ENCODE results near the gene ACVR1B.

Gene ACVR1B

GRCh38 chr12:52006726-52007157, 55.2 kb downstream of the ACVR1B start, which contains the start of gene TAMALIN:
TAMALIN (plus strand) TSS chr12:52006946; CDS start chr12:52007020, 74 bp downstream.
- DNase-seq = peak; percentile 83

GRCh38 chr12:52007158-52007921, 55.8 kb downstream of the ACVR1B start:
- DNase-seq = peak; percentile 67

- DNase-seq = peak; percentile 20
Observed at GRCh38 chr12:52007982-52008510, 56.5 kb downstream of the ACVR1B start.

- DNase-seq = peak; percentile 25
Observed at GRCh38 chr12:52009081-52009751, 57.7 kb downstream of the ACVR1B start.

DNA sequence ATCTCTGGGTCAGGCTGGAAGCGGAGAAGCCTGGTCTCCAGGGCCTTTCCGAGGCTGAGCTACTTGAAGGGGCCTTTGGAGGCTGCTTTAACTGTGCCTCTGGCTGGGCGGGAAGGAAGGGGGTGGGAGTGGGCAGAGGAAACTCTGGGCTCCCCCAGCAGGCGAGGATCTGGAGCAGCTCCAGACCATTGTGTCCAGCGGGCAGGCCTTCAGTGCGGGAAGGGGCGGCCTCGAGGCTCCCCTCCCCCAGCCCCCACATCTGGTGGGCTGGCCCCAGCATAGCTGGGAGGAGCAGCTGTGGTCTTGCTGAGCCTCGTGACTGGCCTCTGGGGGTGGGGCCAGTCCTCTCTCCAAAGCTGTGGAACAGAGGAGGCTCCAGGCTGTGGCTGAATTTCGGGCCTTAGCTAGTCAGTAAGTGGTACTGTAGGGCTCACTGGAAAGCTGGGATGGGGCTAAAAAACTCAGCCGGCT, 58.7 kb downstream of the ACVR1B start:
- DNase-seq = peak; percentile 94

DNA sequence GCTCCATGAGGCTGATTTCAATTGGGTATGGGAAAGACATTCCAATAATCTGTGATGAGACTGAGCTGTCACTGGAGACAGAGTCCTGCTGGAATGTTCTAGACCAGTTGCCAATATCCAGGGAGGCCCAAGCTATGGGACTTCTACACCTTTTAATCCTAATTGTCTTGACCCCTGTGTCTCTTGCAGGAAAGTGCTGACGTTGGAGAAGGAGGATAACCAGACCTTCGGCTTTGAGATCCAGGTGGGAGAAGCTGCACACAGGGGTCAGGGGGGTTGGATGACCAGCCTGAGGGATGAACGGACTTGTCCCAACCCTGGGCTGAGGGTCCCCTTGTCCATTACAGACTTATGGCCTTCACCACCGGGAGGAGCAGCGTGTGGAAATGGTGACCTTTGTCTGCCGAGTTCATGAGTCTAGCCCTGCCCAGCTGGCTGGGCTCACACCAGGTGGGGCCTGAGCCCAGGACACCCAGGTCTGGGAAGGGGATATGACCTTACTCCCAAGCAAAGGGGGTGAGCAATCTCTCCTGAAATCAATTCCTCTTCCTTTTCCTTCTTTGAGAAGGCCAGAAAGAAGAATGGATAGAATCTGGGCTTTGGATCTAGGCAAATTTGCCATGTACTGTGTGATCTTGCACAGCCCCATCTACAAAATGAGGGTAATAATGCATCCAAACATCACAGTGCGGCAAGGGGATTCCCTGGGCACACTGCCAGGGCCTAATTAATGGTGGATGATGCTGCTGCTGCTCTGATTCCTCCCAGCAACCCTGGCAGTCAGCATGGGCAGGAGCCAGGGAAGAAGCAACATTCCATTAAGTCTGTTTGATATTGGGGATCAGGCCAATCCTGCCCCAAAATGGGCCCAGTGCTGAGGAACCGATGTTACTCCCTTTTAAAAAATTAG, 59.4 kb downstream of the ACVR1B start:
- peak; percentile 63 for DNase-seq

DNA sequence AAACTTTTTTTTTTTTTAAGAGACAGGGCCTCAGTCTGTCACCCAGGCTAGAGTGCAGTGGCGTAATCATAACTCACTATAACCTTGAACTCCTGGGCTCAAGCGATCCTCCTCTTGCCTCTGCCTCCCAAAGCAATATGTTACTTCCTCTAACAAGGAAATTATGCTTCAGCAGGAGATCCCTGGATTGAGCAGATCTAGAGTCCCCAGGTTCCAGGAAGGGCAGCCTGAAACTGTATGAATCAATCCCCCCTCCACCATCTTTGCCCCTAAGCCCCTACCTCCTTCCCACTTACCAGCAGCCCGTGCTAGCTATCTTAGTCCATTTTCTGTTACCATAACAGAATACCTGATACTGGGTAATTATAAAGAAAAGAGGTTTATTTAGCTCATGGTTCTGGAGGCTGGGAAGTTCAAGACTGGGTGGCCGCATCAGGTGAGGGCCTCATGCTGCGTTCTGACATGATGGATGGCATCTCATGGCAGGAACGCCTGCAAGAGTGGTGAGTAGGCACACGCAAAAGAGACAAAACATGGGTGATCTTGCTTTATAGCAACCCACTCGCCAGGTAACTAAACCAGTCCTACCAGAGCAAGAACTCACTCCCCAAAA, 60.2 kb downstream of the ACVR1B start:
- DNase-seq = no peak

DNA sequence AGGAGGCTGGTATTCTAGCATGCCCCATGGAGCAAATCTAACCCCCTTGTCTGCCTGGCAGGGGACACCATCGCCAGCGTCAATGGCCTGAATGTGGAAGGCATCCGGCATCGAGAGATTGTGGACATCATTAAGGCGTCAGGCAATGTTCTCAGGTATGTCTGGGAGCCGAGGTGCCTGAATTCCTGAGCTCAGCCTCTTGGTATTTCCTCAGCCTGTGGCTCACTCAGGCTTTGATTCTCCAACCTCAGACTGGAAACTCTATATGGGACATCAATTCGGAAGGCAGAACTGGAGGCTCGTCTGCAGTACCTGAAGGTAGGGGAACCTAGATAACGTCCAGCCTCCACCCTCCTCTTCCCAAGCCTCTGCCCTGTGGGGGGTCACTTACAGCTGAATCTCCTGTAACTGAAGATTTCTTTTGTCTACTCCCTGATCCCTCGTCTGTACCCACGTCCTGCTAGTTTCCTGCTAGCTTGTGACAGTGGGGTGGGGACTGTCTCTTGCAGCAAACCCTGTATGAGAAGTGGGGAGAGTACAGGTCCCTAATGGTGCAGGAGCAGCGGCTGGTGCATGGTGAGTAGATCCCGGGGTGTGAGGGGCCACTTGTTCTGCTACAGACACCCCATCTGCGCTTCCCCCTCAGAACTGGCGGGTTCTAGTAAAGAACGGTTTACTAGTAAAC, 62.3 kb downstream of the ACVR1B start:
- no peak for DNase-seq

GRCh38 chr12:52014567-52015530, 63.4 kb downstream of the ACVR1B start:
- peak; percentile 52 for DNase-seq

- peak; percentile 52 for DNase-seq
Observed at GRCh38 chr12:52015532-52016041, 64.1 kb downstream of the ACVR1B start.

GRCh38 chr12:52018433-52019112, 67.1 kb downstream of the ACVR1B start:
- no peak for DNase-seq

- no peak for DNase-seq
Observed at GRCh38 chr12:52019113-52019770, 67.7 kb downstream of the ACVR1B start.

- peak; percentile 84 for DNase-seq
Observed at GRCh38 chr12:52020539-52021336, 69.2 kb downstream of the ACVR1B start.

GRCh38 chr12:52022841-52023181, 71.3 kb downstream of the ACVR1B start:
- DNase-seq = no peak

DNA sequence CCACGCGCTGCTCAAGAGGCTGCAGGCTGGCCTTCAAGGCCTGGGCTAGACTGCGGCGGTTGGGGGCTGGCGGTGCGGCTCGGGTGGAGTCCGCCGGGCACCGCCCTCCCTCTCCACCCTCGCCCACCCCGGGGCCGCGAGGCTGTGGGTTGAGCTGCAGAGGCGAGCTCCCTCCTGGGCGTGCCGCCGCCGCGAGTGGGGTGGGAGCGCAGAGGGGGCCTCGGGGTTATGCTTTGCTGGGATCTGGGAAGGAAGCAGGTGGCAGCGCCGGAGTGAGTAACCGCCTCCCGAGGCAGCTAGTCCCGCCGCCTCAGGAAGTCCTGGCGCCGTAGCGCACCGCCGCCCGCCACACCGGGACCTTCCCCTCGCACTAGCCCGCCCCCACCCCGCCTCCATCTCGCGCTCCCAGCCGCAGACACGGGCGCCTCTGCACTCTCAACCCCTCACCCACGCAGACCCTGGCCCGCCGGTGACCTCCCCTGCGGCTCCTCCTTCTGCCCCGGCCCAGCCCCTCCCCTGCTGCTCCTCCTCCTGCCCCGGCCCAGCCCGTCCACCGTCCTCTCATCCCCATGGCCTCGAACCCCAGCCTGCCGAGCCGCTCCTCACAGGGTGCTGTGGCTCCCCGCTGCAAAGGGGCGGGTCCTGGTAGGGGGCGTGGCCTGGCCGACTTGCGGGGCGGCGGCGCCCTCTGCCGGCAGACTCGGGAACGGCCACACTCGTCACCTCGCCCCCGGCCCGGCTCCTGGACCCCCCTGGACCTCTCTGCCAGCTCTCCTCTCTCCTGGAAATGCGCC, 71.9 kb downstream of the ACVR1B start:
- peak; percentile 92 for DNase-seq

DNA sequence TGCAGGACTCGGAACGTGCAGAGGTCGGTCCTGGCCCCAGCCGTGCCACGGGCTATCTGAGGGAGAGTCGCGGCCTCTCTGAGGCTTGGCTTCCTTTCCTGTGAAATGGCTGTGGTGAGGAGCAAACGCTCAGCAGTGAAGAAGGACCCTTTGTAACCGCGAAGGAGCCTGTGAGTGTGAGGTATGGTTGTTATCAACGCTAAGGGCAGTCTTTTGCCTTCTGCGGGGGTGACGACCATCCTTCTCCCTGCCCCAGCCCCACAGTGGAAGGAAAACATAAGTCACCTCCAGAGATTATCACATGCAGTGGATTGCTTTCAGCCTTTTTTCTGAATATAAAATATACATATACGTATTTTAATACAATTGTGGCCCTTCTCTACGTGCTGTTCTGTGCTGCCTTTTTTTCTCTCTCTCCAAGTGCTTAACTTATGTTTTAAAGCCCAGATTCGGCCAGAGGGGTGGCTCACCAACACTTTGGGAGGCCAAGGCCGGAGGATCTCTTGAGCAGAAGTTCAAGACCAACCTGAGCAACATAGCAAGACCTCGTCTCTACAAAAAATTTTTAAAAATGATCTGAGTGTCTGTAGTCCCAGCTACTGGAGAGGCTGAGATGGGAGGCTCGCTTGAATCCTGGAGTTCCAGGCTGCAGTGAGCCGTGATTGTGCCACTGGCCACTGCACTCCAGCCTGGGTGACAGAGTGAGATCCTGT, 72.6 kb downstream of the ACVR1B start:
- DNase-seq = no peak

DNA sequence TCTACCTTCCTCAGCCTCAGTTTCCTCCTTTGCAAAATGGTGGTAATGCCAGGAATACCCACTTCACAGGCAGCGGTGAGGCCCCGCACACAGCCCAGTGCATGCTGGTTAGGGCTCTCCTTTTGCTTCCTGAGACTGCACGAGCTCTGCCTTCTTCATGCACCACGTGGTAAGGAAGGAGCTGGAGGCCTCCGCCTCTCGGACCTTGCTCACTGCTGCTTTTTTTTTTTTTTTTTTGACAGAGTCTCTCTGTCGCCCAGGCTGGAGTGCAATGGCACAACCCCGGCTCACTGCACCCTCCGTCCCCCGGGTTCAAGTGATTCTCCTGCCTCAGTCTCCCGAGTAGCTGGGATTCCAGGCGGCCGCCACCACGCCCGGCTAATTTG, 73.3 kb downstream of the ACVR1B start:
- DNase-seq = no peak

Measured in eye (tissue), 1 donor.